Vagina (tissue), 2 donors: ENCODE data around the gene BACE1-AS. TPM values are rescaled to one million over a fixed set of nuclear protein-coding genes. Genes with fewer than 3 reads are reported as not detected.

Source experiments
- DNase-seq, 2 donors: peaks; one replicate each; pipeline ENCODE4 v3.0.0-alpha.2; 2017; ENCODE audit errors: extremely low spot score in 2 of 2
- H3K27ac ChIP-seq: fragments of 200-600 bp; sonication (generic); one replicate; pipeline ENCODE4 v1.5.1; 2019
- H3K27me3 ChIP-seq: fragments of 200-600 bp; sonication (generic); one replicate; pipeline ENCODE4 v1.5.1; 2019
- H3K36me3 ChIP-seq, 2 donors: fragments of 200-600 bp; sonication (generic); one replicate each; pipeline ENCODE4 v1.5.1; 2017 to 2019
- H3K4me1 ChIP-seq: fragments of 200-600 bp; sonication (generic); one replicate; pipeline ENCODE4 v1.5.1; 2019
- H3K4me3 ChIP-seq, 2 donors: fragments of 200-600 bp; sonication (generic); 1 replicate in 1 of 2; 2 replicates in 1 of 2; pipeline ENCODE4 v1.5.1; 2016 to 2019
- H3K9me3 ChIP-seq: fragments of 200-600 bp; sonication (generic); one replicate; pipeline ENCODE4 v1.5.1; 2019
- POLR2A ChIP-seq, 2 donors: fragments of 450-650 bp; IDR thresholded peaks; one replicate each; pipeline ENCODE4 v1.6.1; 2017; ENCODE audit warnings: antibody characterized with exemption in 2 of 2, mild to moderate bottlenecking in 2 of 2, moderate library complexity in 2 of 2
- POLR2AphosphoS5 ChIP-seq, 2 donors: sonication (generic); formaldehyde crosslinking; IDR thresholded peaks; one replicate each; pipeline ENCODE4 v1.9.0; 2017; ENCODE audit warnings: antibody characterized with exemption in 2 of 2, mild to moderate bottlenecking in 2 of 2, low read depth in 1 of 2; ENCODE audit not compliant: insufficient read depth in 1 of 2
- intact Hi-C: fragments of 100-400 bp; cut with DNase I; formaldehyde crosslinking; loops from one replicate; pipeline ENCODE4 v1.15.1; 2023
- total RNA-seq: library from RNA; depleted of rRNA; stranded (reverse); fragments of >200 nt; gene quantifications from one replicate; pipeline ENCODE4 v1.2.3, GENCODE V29; 2016
- TF ChIP-seq, protein P1 (sequence below), 3 experiments: fragments of 450-650 bp in 2 of 3; fragments of 200-600 bp in 1 of 3; sonication (generic) in 1 of 3; IDR thresholded peaks; one replicate each; pipeline ENCODE4 v1.5.1; 2017 to 2019; ENCODE audit warnings: antibody characterized with exemption in 3 of 3, mild to moderate bottlenecking in 2 of 3, moderate library complexity in 2 of 3

The BACE1-AS gene
- total RNA-seq = 10.6 TPM

GRCh38 chr11:117290809-117291396, at the start of gene BACE1-AS:
BACE1-AS (plus strand) TSS chr11:117291346.
- Histone ChIP-seq H3K36me3 (peaks cover 0 to 47% of the 10 kb centered on the region in 2 donors), H3K4me3 (no peak within 1 kb of the TSS), H3K4me1 (no peaks in the 10 kb centered on the region), H3K27ac (no peak within 1 kb of the TSS), H3K27me3 (no peaks in the 10 kb centered on the region), H3K9me3 (no peaks in the 10 kb centered on the region)
- intact Hi-C loops = no loop called here
- no peak for TF ChIP-seq POLR2AphosphoS5 (IDR thresholded peaks at IDR 0.05; ENCODE audit: insufficient read depth in 1 of 2, low read depth in 1 of 2)
- no peak for TF ChIP-seq POLR2A (IDR thresholded peaks at IDR 0.05)
- TF ChIP-seq, protein P1, sequence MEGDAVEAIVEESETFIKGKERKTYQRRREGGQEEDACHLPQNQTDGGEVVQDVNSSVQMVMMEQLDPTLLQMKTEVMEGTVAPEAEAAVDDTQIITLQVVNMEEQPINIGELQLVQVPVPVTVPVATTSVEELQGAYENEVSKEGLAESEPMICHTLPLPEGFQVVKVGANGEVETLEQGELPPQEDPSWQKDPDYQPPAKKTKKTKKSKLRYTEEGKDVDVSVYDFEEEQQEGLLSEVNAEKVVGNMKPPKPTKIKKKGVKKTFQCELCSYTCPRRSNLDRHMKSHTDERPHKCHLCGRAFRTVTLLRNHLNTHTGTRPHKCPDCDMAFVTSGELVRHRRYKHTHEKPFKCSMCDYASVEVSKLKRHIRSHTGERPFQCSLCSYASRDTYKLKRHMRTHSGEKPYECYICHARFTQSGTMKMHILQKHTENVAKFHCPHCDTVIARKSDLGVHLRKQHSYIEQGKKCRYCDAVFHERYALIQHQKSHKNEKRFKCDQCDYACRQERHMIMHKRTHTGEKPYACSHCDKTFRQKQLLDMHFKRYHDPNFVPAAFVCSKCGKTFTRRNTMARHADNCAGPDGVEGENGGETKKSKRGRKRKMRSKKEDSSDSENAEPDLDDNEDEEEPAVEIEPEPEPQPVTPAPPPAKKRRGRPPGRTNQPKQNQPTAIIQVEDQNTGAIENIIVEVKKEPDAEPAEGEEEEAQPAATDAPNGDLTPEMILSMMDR (IDR thresholded peaks at IDR 0.05) = no peak
- DNase-seq = no peak

DNA sequence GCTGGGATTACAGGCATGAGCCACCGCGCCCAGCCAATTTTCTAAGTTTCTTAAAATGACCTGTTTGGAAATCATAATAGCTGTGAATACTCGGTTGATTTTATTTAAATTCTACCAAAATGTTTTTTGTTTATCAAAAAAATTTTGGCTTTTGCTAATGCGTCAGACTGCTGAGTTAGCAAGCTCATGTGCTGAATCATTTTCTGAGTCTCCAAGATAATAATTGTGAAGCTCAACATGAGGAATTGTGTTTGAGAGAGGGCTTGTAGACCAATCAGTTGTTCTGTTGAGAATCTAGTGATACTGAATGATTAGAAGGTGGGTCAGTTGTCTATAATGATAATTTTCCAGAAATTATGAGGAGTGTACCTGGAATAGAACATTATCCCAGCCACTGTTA, 42.8 kb upstream of the BACE1-AS start:
- Histone ChIP-seq H3K4me1 (no peaks in the 10 kb centered on the region), H3K4me3 (no peak overlapping the region), H3K36me3 (peaks cover 0 to 47% of the 10 kb centered on the region in 2 donors), H3K9me3 (no peaks in the 10 kb centered on the region), H3K27ac (no peak overlapping the region), H3K27me3 (no peaks in the 10 kb centered on the region)
- intact Hi-C loops = no loop called here
- TF ChIP-seq POLR2A (IDR thresholded peaks at IDR 0.05) (no peak), POLR2AphosphoS5 (IDR thresholded peaks at IDR 0.05; ENCODE audit: insufficient read depth in 1 of 2, low read depth in 1 of 2) (no peak)
- TF ChIP-seq, protein P1 (IDR thresholded peaks at IDR 0.05) = no peak
- DNase-seq = no peak

- no peak for DNase-seq
- Histone ChIP-seq H3K4me3 (no peak overlapping the region), H3K27ac (no peak overlapping the region), H3K36me3 (peaks cover 0 to 47% of the 10 kb centered on the region in 2 donors), H3K9me3 (no peaks in the 10 kb centered on the region), H3K4me1 (no peaks in the 10 kb centered on the region), H3K27me3 (no peaks in the 10 kb centered on the region)
- intact Hi-C loops = no loop called here
- TF ChIP-seq, protein P1 (IDR thresholded peaks at IDR 0.05) = no peak
- no peak for TF ChIP-seq POLR2AphosphoS5 (IDR thresholded peaks at IDR 0.05; ENCODE audit: insufficient read depth in 1 of 2, low read depth in 1 of 2)
- TF ChIP-seq POLR2A (IDR thresholded peaks at IDR 0.05) = no peak
These were observed 41.6 kb upstream of the BACE1-AS start for GRCh38 chr11:117249571-117249970.

DNA sequence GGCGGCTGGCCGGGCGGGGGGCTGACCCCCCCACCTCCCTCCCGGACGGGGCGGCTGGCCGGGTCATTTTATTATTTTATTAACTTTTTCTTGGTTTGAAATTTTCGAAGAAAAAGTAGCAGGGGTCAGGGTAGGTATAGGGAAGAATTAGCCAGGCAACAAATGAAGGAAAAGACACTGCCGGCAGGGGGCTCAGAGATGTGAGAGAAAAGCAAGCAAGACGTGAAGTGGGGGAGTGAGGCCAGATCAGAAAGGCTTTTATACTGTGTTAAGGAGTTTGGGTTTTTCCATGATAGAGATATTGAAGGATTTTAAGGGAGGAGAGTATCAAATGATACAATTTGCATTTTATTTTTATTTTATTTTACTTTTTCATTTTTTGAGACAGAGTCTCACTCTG, 39.6 kb upstream of the BACE1-AS start:
- Histone ChIP-seq H3K27ac (no peak overlapping the region), H3K9me3 (no peaks in the 10 kb centered on the region), H3K4me3 (no peak overlapping the region), H3K4me1 (no peaks in the 10 kb centered on the region), H3K36me3 (peaks cover 0 to 29% of the 10 kb centered on the region in 2 donors), H3K27me3 (no peaks in the 10 kb centered on the region)
- TF ChIP-seq, protein P1 (IDR thresholded peaks at IDR 0.05) = no peak
- no peak for TF ChIP-seq POLR2A (IDR thresholded peaks at IDR 0.05)
- intact Hi-C loops = no loop called here
- DNase-seq = no peak

DNA sequence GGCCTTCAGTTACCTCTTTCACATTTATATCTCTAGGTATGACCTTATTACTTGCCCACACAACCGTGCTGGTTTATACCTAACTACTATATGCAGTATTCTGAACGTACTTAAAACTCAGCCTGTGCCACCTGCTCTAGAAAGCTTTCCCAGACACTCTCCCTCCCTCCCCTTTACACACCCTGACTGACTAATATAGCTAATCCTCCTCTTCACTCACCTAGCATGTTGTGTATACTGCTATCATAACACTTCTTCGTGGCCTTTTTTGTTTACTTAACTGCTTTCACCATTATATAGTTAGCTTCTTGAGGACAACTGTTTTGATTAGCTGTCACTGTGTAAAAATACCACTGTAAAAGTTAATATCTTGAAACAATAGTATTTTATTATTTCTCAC, 35.2 kb upstream of the BACE1-AS start:
- TF ChIP-seq POLR2AphosphoS5 (IDR thresholded peaks at IDR 0.05; ENCODE audit: insufficient read depth in 1 of 2, low read depth in 1 of 2) (no peak), POLR2A (IDR thresholded peaks at IDR 0.05) (no peak)
- TF ChIP-seq, protein P1 (IDR thresholded peaks at IDR 0.05) = no peak
- peaks cover 0 to 8% of the 10 kb centered on the region in 2 donors for H3K36me3 ChIP-seq
- no peaks in the 10 kb centered on the region for H3K4me1 ChIP-seq
- no peak overlapping the region for H3K4me3 ChIP-seq
- H3K27ac ChIP-seq = no peak overlapping the region
- no peaks in the 10 kb centered on the region for H3K27me3 ChIP-seq
- intact Hi-C loops = no loop called here
- H3K9me3 ChIP-seq = no peaks in the 10 kb centered on the region
- no peak for DNase-seq
